H9 (cell line): Measurements from ENCODE around the gene MED25. TPM values are rescaled to one million over a fixed set of nuclear protein-coding genes. Genes with fewer than 3 reads are reported as not detected.

Source experiments
- DNase-seq: peaks from one replicate; pipeline ENCODE4 v3.0.0-alpha.2; 2017
- H2AFZ ChIP-seq: one replicate; pipeline ENCODE4 v1.6.1; 2013; ENCODE audit warnings: mild to moderate bottlenecking, low read length, control low read depth, moderate library complexity
- H2AK5ac ChIP-seq: 2 replicates; pipeline ENCODE4 v1.6.1; 2013; ENCODE audit warnings: low read length, control low read depth, mixed read lengths; ENCODE audit not compliant: insufficient read length
- H2BK120ac ChIP-seq: one replicate; pipeline ENCODE4 v1.6.1; 2013; ENCODE audit warnings: low read depth, mild to moderate bottlenecking, low read length, control low read depth, inconsistent platforms; ENCODE audit not compliant: poor library complexity, severe bottlenecking
- H2BK12ac ChIP-seq: 2 replicates; pipeline ENCODE4 v1.6.1; 2013; ENCODE audit warnings: low read length, control low read depth, mixed read lengths, low read depth; ENCODE audit not compliant: insufficient read length
- H2BK15ac ChIP-seq: 2 replicates; pipeline ENCODE4 v1.6.1; 2013; ENCODE audit warnings: low read depth, low read length, control low read depth
- H2BK20ac ChIP-seq: one replicate; pipeline ENCODE4 v1.6.1; 2013; ENCODE audit warnings: low read depth, mild to moderate bottlenecking, low read length, control low read depth, inconsistent platforms; ENCODE audit not compliant: poor library complexity, severe bottlenecking
- H2BK5ac ChIP-seq: 2 replicates; pipeline ENCODE4 v1.6.1; 2013; ENCODE audit warnings: low read length, control low read depth, mixed read lengths; ENCODE audit not compliant: insufficient read length
- H3K14ac ChIP-seq: 2 replicates; pipeline ENCODE4 v1.6.1; 2013; ENCODE audit warnings: low read length, control low read depth; ENCODE audit not compliant: insufficient read depth
- H3K18ac ChIP-seq: 2 replicates; pipeline ENCODE4 v1.6.1; 2013; ENCODE audit warnings: low read depth, mild to moderate bottlenecking, mixed read lengths, low read length, control low read depth; ENCODE audit not compliant: insufficient read length
- H3K23ac ChIP-seq: 2 replicates; pipeline ENCODE4 v1.6.1; 2013; ENCODE audit warnings: low read length, control low read depth, mixed read lengths, low read depth; ENCODE audit not compliant: insufficient read length
- H3K23me2 ChIP-seq: 2 replicates; pipeline ENCODE4 v1.6.1; 2013; ENCODE audit warnings: low read depth, mild to moderate bottlenecking, mixed read lengths, low read length, control low read depth; ENCODE audit not compliant: insufficient read length, poor library complexity, severe bottlenecking
- H3K27ac ChIP-seq: 2 replicates; pipeline ENCODE4 v1.5.1; 2013; ENCODE audit warnings: low read length, control low read depth, mixed read lengths, low read depth; ENCODE audit not compliant: insufficient read length
- H3K27me3 ChIP-seq: 2 replicates; pipeline ENCODE4 v1.6.1; 2013; ENCODE audit warnings: low read length, control low read depth, inconsistent platforms; ENCODE audit not compliant: insufficient read depth
- H3K4ac ChIP-seq: 2 replicates; pipeline ENCODE4 v1.6.1; 2013; ENCODE audit warnings: low read depth, mild to moderate bottlenecking, control low read depth, inconsistent platforms, low read length, moderate library complexity
- H3K4me1 ChIP-seq: 2 replicates; pipeline ENCODE4 v1.6.1; 2013; ENCODE audit warnings: low read length, control low read depth, inconsistent platforms; ENCODE audit not compliant: insufficient read depth
- H3K4me2 ChIP-seq: 2 replicates; pipeline ENCODE4 v1.6.1; 2013; ENCODE audit warnings: low read length, control low read depth, mixed read lengths; ENCODE audit not compliant: insufficient read length, insufficient read depth
- H3K56ac ChIP-seq: 2 replicates; pipeline ENCODE4 v1.6.1; 2013; ENCODE audit warnings: low read depth, mild to moderate bottlenecking, mixed read lengths, low read length, control low read depth; ENCODE audit not compliant: insufficient read length
- H3K79me1 ChIP-seq: 2 replicates; pipeline ENCODE4 v1.6.1; 2013; ENCODE audit warnings: low read depth, mild to moderate bottlenecking, moderate library complexity, low read length, control low read depth, inconsistent platforms; ENCODE audit not compliant: insufficient read depth, poor library complexity, severe bottlenecking
- H3K79me2 ChIP-seq: 2 replicates; pipeline ENCODE4 v1.6.1; 2013; ENCODE audit warnings: low read length, control low read depth, inconsistent platforms; ENCODE audit not compliant: insufficient read depth
- H3K9ac ChIP-seq: 2 replicates; pipeline ENCODE4 v1.6.1; 2013; ENCODE audit warnings: low read length, control low read depth, mixed read lengths; ENCODE audit not compliant: insufficient read length; ENCODE audit errors: extremely low read depth
- H3K9me3 ChIP-seq: one replicate; pipeline ENCODE4 v1.6.1; 2013; ENCODE audit warnings: low read depth, low read length, inconsistent platforms; ENCODE audit not compliant: control insufficient read depth
- H3T11ph ChIP-seq: one replicate; pipeline ENCODE4 v1.6.1; 2013; ENCODE audit warnings: mild to moderate bottlenecking, low read length, control low read depth, inconsistent platforms
- H4K20me1 ChIP-seq: one replicate; pipeline ENCODE4 v1.6.1; 2013; ENCODE audit not compliant: control insufficient read depth, insufficient read length, insufficient read depth
- H4K5ac ChIP-seq: 2 replicates; pipeline ENCODE4 v1.6.1; 2013; ENCODE audit warnings: low read depth, mild to moderate bottlenecking, mixed read lengths, low read length, control low read depth; ENCODE audit not compliant: insufficient read length
- H4K8ac ChIP-seq: replicated peaks from 2 replicates; pipeline ENCODE4 v1.6.1; 2013; ENCODE audit warnings: low read length, control low read depth, mixed read lengths, low read depth; ENCODE audit not compliant: insufficient read length
- H4K91ac ChIP-seq: 2 replicates; pipeline ENCODE4 v1.6.1; 2013; ENCODE audit warnings: low read depth, mild to moderate bottlenecking, moderate library complexity, mixed read lengths, low read length, control low read depth; ENCODE audit not compliant: insufficient read length
- H3K27ac Mint-ChIP-seq, 3 experiments: 2 replicates in 2 of 3; 3 replicates in 1 of 3; pipeline ENCODE4 v1.8.0; 2020 to 2021; ENCODE audit warnings: mixed read lengths in 3 of 3, mild to moderate bottlenecking in 1 of 3, moderate library complexity in 1 of 3
- H3K27me3 Mint-ChIP-seq: 2 replicates; pipeline ENCODE4 v1.8.0; 2021; ENCODE audit warnings: low read depth, mild to moderate bottlenecking, moderate library complexity, mixed read lengths
- H3K36me3 Mint-ChIP-seq, 3 experiments: 2 replicates in 2 of 3; 3 replicates in 1 of 3; pipeline ENCODE4 v1.8.0; 2020 to 2021; ENCODE audit warnings: low read depth in 3 of 3, mixed read lengths in 3 of 3; ENCODE audit not compliant: insufficient read depth in 1 of 3
- H3K4me1 Mint-ChIP-seq, 2 experiments: 2 replicates each; pipeline ENCODE4 v1.8.0; 2020; ENCODE audit warnings: mixed read lengths in 2 of 2
- H3K4me3 Mint-ChIP-seq, 2 experiments: 2 replicates in 1 of 2; 3 replicates in 1 of 2; pipeline ENCODE4 v1.8.0; 2020 to 2021; ENCODE audit warnings: mild to moderate bottlenecking in 2 of 2, mixed read lengths in 2 of 2, moderate library complexity in 1 of 2
- H3K9me3 Mint-ChIP-seq, 2 experiments: 2 replicates in 1 of 2; 3 replicates in 1 of 2; pipeline ENCODE4 v1.8.0; 2020; ENCODE audit warnings: mild to moderate bottlenecking in 2 of 2, mixed read lengths in 2 of 2, moderate library complexity in 1 of 2
- WGBS: extraction: QIAGEN DNeasy Blood & Tissue Kit; methylation state at CpG from one replicate; pipeline ENCODE4 v1.1.7; 2013; ENCODE audit warnings: missing lambda C conversion rate, low lambda C conversion rate, mixed read lengths; ENCODE audit not compliant: insufficient read length; ENCODE audit errors: extremely low coverage; 5-methylcytosine and 5-hydroxymethylcytosine counted together
- total RNA-seq: library from RNA; stranded (reverse); gene quantifications from 2 replicates; pipeline ENCODE4 v1.2.1, GENCODE V29; 2021
- TF ChIP-seq, protein P1 (sequence below): fragments of 200-600 bp; sonication (generic); conservative IDR thresholded peaks from 3 replicates; pipeline ENCODE4 v1.8.0; 2021; ENCODE audit warnings: antibody characterized with exemption, mild to moderate bottlenecking

MED25 gene
- total RNA-seq, 1 experiment from 2014 or later, result 77.5 TPM

DNA sequence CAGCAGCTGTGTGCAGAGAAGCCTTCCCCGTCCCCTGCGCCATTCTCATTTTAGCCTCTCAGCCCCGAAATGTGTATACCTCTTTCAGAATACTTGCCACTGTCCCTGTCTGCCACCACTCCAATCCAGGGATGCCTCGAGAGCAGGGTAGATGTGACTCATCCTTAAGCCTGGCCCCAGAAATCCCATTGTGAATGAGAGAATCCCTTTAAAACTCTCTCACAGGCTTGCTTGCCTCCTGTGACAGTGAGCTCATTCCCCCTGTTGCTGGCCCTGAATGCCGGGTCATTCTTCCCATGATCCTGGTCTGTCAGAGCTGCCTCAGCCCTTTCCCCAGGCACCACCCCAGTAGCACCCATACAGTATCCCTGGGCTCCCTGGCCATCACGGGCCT is 41.7 kb upstream of the MED25 start:
- Histone ChIP-seq H4K20me1 (no peaks in the 10 kb centered on the region), H3K14ac (no peak overlapping the region), H3K27ac (no peak overlapping the region), H4K5ac (no peak overlapping the region), H2BK15ac (no peak overlapping the region), H3K9ac (no peak overlapping the region), H3K4ac (no peak overlapping the region), H3K79me1 (peaks cover 9% of the 10 kb centered on the region), H3K18ac (no peak overlapping the region), H2BK12ac (no peak overlapping the region), H3K79me2 (peaks cover 4% of the 10 kb centered on the region; the same call in 1 of the 2 replicates), H3K4me2 (no peak overlapping the region), H3T11ph (no peak overlapping the region), H3K23me2 (no peaks in the 10 kb centered on the region), H2AFZ (no peak overlapping the region), H3K56ac (no peak overlapping the region), H3K23ac (no peak overlapping the region), H4K8ac (no peak overlapping the region), H3K9me3 (no peaks in the 10 kb centered on the region), H2BK5ac (no peak overlapping the region), H2AK5ac (no peak overlapping the region), H3K4me1 (no peaks in the 10 kb centered on the region), H2BK120ac (no peak overlapping the region), H2BK20ac (no peak overlapping the region), H4K91ac (no peak overlapping the region), H3K27me3 (no peaks in the 10 kb centered on the region)
- TF ChIP-seq, protein P1, sequence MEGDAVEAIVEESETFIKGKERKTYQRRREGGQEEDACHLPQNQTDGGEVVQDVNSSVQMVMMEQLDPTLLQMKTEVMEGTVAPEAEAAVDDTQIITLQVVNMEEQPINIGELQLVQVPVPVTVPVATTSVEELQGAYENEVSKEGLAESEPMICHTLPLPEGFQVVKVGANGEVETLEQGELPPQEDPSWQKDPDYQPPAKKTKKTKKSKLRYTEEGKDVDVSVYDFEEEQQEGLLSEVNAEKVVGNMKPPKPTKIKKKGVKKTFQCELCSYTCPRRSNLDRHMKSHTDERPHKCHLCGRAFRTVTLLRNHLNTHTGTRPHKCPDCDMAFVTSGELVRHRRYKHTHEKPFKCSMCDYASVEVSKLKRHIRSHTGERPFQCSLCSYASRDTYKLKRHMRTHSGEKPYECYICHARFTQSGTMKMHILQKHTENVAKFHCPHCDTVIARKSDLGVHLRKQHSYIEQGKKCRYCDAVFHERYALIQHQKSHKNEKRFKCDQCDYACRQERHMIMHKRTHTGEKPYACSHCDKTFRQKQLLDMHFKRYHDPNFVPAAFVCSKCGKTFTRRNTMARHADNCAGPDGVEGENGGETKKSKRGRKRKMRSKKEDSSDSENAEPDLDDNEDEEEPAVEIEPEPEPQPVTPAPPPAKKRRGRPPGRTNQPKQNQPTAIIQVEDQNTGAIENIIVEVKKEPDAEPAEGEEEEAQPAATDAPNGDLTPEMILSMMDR, result no peak
- H3K4me1 Mint-ChIP-seq, result peaks cover 8 to 13% of the 10 kb centered on the region in 2 experiments
- no peaks in the 10 kb centered on the region for H3K27me3 Mint-ChIP-seq
- no peaks in the 10 kb centered on the region for H3K9me3 Mint-ChIP-seq
- H3K4me3 Mint-ChIP-seq, result no peak overlapping the region
- WGBS, result no CpG with 5 or more reads among the region's 6 CpGs
- H3K27ac Mint-ChIP-seq, result peak overlapping the region in 2 of 3 experiments; percentile 38 to 65; a peak in 3 of 7 replicates
- DNase-seq, result no peak
- peaks cover 0 to 17% (median 13%) of the 10 kb centered on the region in 3 experiments for H3K36me3 Mint-ChIP-seq
